Fibroblast of lung (primary cell): ENCODE measurements around the gene CDC34. TPM values are rescaled to one million over a fixed set of nuclear protein-coding genes. Genes with fewer than 3 reads are reported as not detected.

Source experiments
- DNase-seq, 2 donors: peaks; one replicate each; pipeline versions ENCODE4 v3.0.0 to v3.0.0-alpha.2; 2010; ENCODE audit warnings: low read depth in 2 of 2
- H2AFZ ChIP-seq: 2 replicates; pipeline ENCODE4 v1.5.1; 2012; ENCODE audit warnings: low read length, control low read depth, inconsistent platforms
- H3K27ac ChIP-seq: 2 replicates; pipeline ENCODE4 v1.5.1; 2011; ENCODE audit warnings: low read length, control low read depth; ENCODE audit not compliant: insufficient read depth
- H3K27me3 ChIP-seq: 2 replicates; pipeline ENCODE4 v1.5.1; 2011; ENCODE audit warnings: mild to moderate bottlenecking, low read length; ENCODE audit not compliant: control insufficient read depth, insufficient read depth
- H3K36me3 ChIP-seq: 2 replicates; pipeline ENCODE4 v1.5.1; 2011; ENCODE audit warnings: low read length; ENCODE audit not compliant: control insufficient read depth, insufficient read depth
- H3K4me1 ChIP-seq: 2 replicates; pipeline ENCODE4 v1.5.1; 2011; ENCODE audit warnings: low read length; ENCODE audit not compliant: control insufficient read depth, insufficient read depth; ENCODE audit errors: extremely low read depth
- H3K4me2 ChIP-seq: 2 replicates; pipeline ENCODE4 v1.5.1; 2011; ENCODE audit warnings: low read length, control low read depth; ENCODE audit not compliant: insufficient read depth; ENCODE audit errors: extremely low read depth
- H3K4me3 ChIP-seq, 4 experiments: fragments of 200-600 bp in 1 of 4; sonication (generic) in 1 of 4; replicated peaks in 1 of 4; 2 replicates each; pipeline ENCODE4 v1.5.1; 2011 to 2016; ENCODE audit warnings: low read length in 4 of 4, low read depth in 3 of 4, mild to moderate bottlenecking in 3 of 4, control low read depth in 2 of 4, inconsistent platforms in 1 of 4, mixed read lengths in 1 of 4; ENCODE audit not compliant: insufficient read depth in 1 of 4; ENCODE audit errors: control extremely low read depth in 1 of 4
- H3K79me2 ChIP-seq: 2 replicates; pipeline ENCODE4 v1.5.1; 2012; ENCODE audit warnings: mild to moderate bottlenecking, low read length, inconsistent platforms; ENCODE audit not compliant: control insufficient read depth, insufficient read depth
- H3K9ac ChIP-seq: 2 replicates; pipeline ENCODE4 v1.5.1; 2011; ENCODE audit warnings: mild to moderate bottlenecking, low read length, control low read depth; ENCODE audit not compliant: insufficient read depth
- H3K9me3 ChIP-seq: 2 replicates; pipeline ENCODE4 v1.5.1; 2012; ENCODE audit warnings: low read depth, low read length; ENCODE audit not compliant: control insufficient read depth, insufficient read depth
- H4K20me1 ChIP-seq: 2 replicates; pipeline ENCODE4 v1.5.1; 2011; ENCODE audit warnings: low read length; ENCODE audit not compliant: control insufficient read depth, insufficient read depth; ENCODE audit errors: extremely low read depth
- CTCF ChIP-seq, 2 donors: IDR thresholded peaks in 1 of 2; conservative IDR thresholded peaks in 1 of 2; 1 replicate in 1 of 2; 2 replicates in 1 of 2; pipeline ENCODE4 v1.5.1; 2011 to 2012; ENCODE audit warnings: low read length in 2 of 2, control low read depth in 1 of 2, inconsistent platforms in 1 of 2, low read depth in 1 of 2, mild to moderate bottlenecking in 1 of 2
- EZH2 ChIP-seq: IDR thresholded peaks from 2 replicates; pipeline ENCODE4 v1.5.1; 2012; ENCODE audit warnings: low read length, control low read depth, mild to moderate bottlenecking; ENCODE audit errors: missing control alignments
- polyA plus RNA-seq, 2 donors: library from polyadenylated mRNA; depleted of rRNA in 1 of 2; stranded (reverse) in 1 of 2; unstranded in 1 of 2; fragments of >200 nt; gene quantifications; 2 replicates each; pipeline ENCODE4 v1.2.1, GENCODE V29; 2011 to 2012; ENCODE audit warnings: missing spikeins in 1 of 2
- total RNA-seq: library from RNA; depleted of rRNA; stranded (reverse); fragments of >200 nt; gene quantifications from 2 replicates; pipeline ENCODE4 v1.2.1, GENCODE V29; 2014

CDC34 gene
- total and polyA plus RNA-seq, 2 donors (not counting 1 experiment from before 2014, with no cell fraction given) = 23.3 to 72.5 TPM

GRCh38 chr19:566403-566802 is 34.8 kb downstream of the CDC34 start:
- Histone ChIP-seq H3K9me3 (no peaks in the 10 kb centered on the region), H3K9ac (no peak overlapping the region), H3K4me2 (no peak overlapping the region), H4K20me1 (no peaks in the 10 kb centered on the region), H3K4me3 (no peak overlapping the region), H3K27ac (no peak overlapping the region), H3K79me2 (no peaks in the 10 kb centered on the region), H3K27me3 (no peaks in the 10 kb centered on the region), H3K36me3 (no peaks in the 10 kb centered on the region), H2AFZ (no peak overlapping the region), H3K4me1 (peaks cover 5% of the 10 kb centered on the region)
- peak in 1 of 2 donors; percentile 93 for DNase-seq
- no peak for TF ChIP-seq EZH2
- no peak for TF ChIP-seq CTCF (conservative IDR thresholded peaks at IDR 0.05 in 1 of 2, IDR thresholded peaks at IDR 0.05 in 1 of 2; ENCODE audit: low read depth in 1 of 2, low read length in 2 of 2)

GRCh38 chr19:566844-567243 is 35.3 kb downstream of the CDC34 start:
- peaks cover 6% of the 10 kb centered on the region for H3K4me1 ChIP-seq
- no peaks in the 10 kb centered on the region for H3K9me3 ChIP-seq
- no peak for DNase-seq
- H3K4me3 ChIP-seq = no peak overlapping the region
- H3K4me2 ChIP-seq = no peak overlapping the region
- H3K36me3 ChIP-seq = no peaks in the 10 kb centered on the region
- no peaks in the 10 kb centered on the region for H4K20me1 ChIP-seq
- H3K9ac ChIP-seq = no peak overlapping the region
- H3K79me2 ChIP-seq = no peaks in the 10 kb centered on the region
- H2AFZ ChIP-seq = no peak overlapping the region
- H3K27me3 ChIP-seq = no peaks in the 10 kb centered on the region
- TF ChIP-seq EZH2 = no peak
- no peak overlapping the region for H3K27ac ChIP-seq

GRCh38 chr19:567296-567900 is 35.8 kb downstream of the CDC34 start:
- Histone ChIP-seq H3K4me2 (no peak overlapping the region), H3K4me3 (no peak overlapping the region), H3K79me2 (no peaks in the 10 kb centered on the region), H4K20me1 (no peaks in the 10 kb centered on the region), H3K4me1 (peaks cover 6% of the 10 kb centered on the region), H2AFZ (no peak overlapping the region), H3K36me3 (no peaks in the 10 kb centered on the region), H3K27ac (no peak overlapping the region), H3K9ac (no peak overlapping the region), H3K27me3 (no peaks in the 10 kb centered on the region), H3K9me3 (no peaks in the 10 kb centered on the region)
- TF ChIP-seq EZH2 (no peak), CTCF (conservative IDR thresholded peaks at IDR 0.05 in 1 of 2, IDR thresholded peaks at IDR 0.05 in 1 of 2; ENCODE audit: low read depth in 1 of 2, low read length in 2 of 2) (no peak)
- no peak for DNase-seq
